ENCODE measurements around the gene FGF1.

The FGF1 gene

GRCh38 chr5:142674531-142675469 lies 11.1 kb downstream of the FGF1 start:
- DNase-seq = peak in 1 of 10 donors; percentile 39
- intact Hi-C loops (cut with DNase I) = no loop called here

- intact Hi-C loops (cut with DNase I) = no loop called here
- DNase-seq = no peak
Measured at GRCh38 chr5:142671801-142672200, 14.1 kb downstream of the FGF1 start.

GRCh38 chr5:142671266-142671665 lies 14.6 kb downstream of the FGF1 start:
- no peak for DNase-seq
- intact Hi-C loops (cut with DNase I) = no loop called here

GRCh38 chr5:142670804-142671203 lies 15.1 kb downstream of the FGF1 start:
- intact Hi-C loops (cut with DNase I) = no loop called here
- no peak for DNase-seq

GRCh38 chr5:142669477-142669876 lies 16.4 kb downstream of the FGF1 start:
- intact Hi-C loops (cut with DNase I) = no loop called here
- DNase-seq = no peak

- intact Hi-C loops (cut with DNase I) = no loop called here
Measured at GRCh38 chr5:142668336-142668735, 17.6 kb downstream of the FGF1 start.

GRCh38 chr5:142667831-142668230 lies 18.1 kb downstream of the FGF1 start:
- DNase-seq = no peak
- intact Hi-C loops (cut with DNase I) = no loop called here

More at GRCh38 chr5:142668336-142668735, 17.6 kb downstream of the FGF1 start:
- DNase-seq = no peak

- DNase-seq = no peak
- intact Hi-C loops (cut with DNase I) = no loop called here
Measured at GRCh38 chr5:142664636-142665035, 21.3 kb downstream of the FGF1 start.

- intact Hi-C loops (cut with DNase I) = no loop called here
- DNase-seq = no peak
Measured at GRCh38 chr5:142664067-142664466, 21.8 kb downstream of the FGF1 start.

GRCh38 chr5:142663246-142663645 lies 22.6 kb downstream of the FGF1 start:
- no peak for DNase-seq
- intact Hi-C loops (cut with DNase I) = no loop called here

GRCh38 chr5:142661957-142662356 lies 23.9 kb downstream of the FGF1 start:
- intact Hi-C loops (cut with DNase I) = no loop called here
- no peak for DNase-seq

GRCh38 chr5:142661143-142661542 lies 24.7 kb downstream of the FGF1 start:
- no peak for DNase-seq
- intact Hi-C loops (cut with DNase I) = no loop called here

- DNase-seq = no peak
- intact Hi-C loops (cut with DNase I) = no loop called here
Measured at GRCh38 chr5:142660731-142661130, 25.2 kb downstream of the FGF1 start.

- DNase-seq = no peak
- intact Hi-C loops (cut with DNase I) = no loop called here
Measured at GRCh38 chr5:142660196-142660595, 25.7 kb downstream of the FGF1 start.

GRCh38 chr5:142659405-142659804 lies 26.5 kb downstream of the FGF1 start:
- DNase-seq = no peak
- intact Hi-C loops (cut with DNase I) = loop anchor here (5.0 kb wide), 1 partner anchor 53 kb away; no protein-coding TSS in a partner anchor

- no peak for DNase-seq
- intact Hi-C loops (cut with DNase I) = loop anchor here (5.0 kb wide), 1 partner anchor 54 kb away; no protein-coding TSS in a partner anchor
Measured at GRCh38 chr5:142658278-142658677, 27.6 kb downstream of the FGF1 start.

- intact Hi-C loops (cut with DNase I) = loop anchor here (5.0 kb wide), 1 partner anchor 55 kb away; no protein-coding TSS in a partner anchor
- no peak for DNase-seq
Measured at GRCh38 chr5:142657446-142657845, 28.4 kb downstream of the FGF1 start.

- intact Hi-C loops (cut with DNase I) = loop anchor here (1.0 to 5.0 kb wide), 3 partner anchors 44 to 57 kb away; no protein-coding TSS in a partner anchor
- peak; percentile 78 to 98 (median 92) for DNase-seq
Measured at GRCh38 chr5:142655339-142656267, 30.3 kb downstream of the FGF1 start.

GRCh38 chr5:142654578-142655058 lies 31.3 kb downstream of the FGF1 start:
- no peak for DNase-seq
- intact Hi-C loops (cut with DNase I) = loop anchor here (1.0 to 5.0 kb wide), 3 partner anchors 44 to 58 kb away; no protein-coding TSS in a partner anchor

- DNase-seq = no peak
- intact Hi-C loops (cut with DNase I) = no loop called here
Measured at GRCh38 chr5:142653321-142653720, 32.6 kb downstream of the FGF1 start.

GRCh38 chr5:142652563-142652962 lies 33.3 kb downstream of the FGF1 start:
- intact Hi-C loops (cut with DNase I) = no loop called here

More at GRCh38 chr5:142652563-142652962, 33.3 kb downstream of the FGF1 start:
- no peak for DNase-seq

Measured in posterior cingulate gyrus (tissue), 11 donors.